ENCODE results near the gene TRMT11.
"Not testable (repeated sequence)": the region's sequence is repeated elsewhere in the genome, so short reads cannot be mapped to it uniquely, and the experiment has no call there.

The TRMT11 gene

DNA sequence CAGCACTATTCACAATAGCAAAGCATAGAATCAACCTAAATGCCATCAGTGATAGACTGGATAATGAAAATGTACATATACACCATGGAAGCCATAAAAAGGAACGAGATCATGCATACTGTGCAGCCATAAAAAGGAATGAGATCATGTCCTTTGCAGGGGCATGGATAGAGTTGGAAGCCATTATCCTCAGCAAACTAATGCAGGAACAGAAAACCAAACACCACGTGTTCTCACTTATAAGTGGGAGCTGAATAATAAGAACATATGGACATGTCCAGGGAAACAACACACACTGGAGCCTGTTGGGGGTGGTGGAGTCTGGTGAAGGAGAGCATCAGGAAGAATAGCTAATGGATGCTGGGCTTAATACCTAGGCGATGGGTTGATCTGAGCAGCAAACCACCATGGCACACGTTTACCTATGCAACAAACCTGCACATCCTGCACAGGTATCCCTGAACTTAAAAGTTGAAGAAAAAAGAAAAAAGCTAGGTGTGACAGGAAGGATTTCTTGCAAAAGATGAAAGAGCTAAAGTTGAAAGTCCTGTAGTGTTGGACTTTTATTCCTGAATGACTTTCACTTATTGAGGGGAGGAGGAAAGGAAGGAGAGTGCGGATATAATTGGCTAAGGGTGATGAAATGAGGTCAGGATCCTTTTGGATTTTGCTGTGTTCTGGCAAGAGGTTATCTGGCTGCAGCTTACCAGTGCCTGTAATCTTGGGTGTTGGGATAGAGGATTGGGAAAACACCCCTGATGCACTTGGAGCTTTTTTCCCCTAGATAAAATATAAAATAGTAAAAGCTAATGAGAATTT is 8.5 kb downstream of the TRMT11 start:
- DNase-seq, result no peak

DNA sequence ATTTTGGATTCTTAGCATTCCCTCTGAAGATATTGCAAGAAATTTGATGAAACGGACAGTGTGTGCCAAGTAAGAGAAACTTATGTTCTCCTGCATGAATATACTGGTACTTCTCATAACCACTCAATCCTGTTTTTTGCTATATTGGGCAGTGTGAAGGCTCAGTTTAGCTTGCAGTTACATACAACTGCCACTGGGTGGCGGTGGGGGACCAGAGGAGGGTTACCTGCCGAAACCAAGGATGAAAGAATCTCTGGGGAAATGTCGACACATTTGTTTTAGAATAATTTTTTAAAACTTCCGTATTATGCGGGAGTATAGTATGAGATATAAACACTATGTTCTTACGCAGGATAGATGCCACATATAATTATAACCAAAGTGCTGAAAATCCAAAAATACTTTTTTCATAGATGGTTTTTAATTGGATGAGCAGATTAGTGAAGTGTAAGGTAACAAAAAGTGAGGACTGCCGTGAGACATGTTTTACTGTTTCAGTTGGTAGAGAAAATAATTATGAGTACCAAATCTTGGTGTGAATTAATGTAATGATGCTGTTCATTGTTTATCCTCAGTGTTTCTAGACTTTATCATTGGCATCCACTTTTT is 9.7 kb downstream of the TRMT11 start:
- peak; percentile 59 for DNase-seq

DNA sequence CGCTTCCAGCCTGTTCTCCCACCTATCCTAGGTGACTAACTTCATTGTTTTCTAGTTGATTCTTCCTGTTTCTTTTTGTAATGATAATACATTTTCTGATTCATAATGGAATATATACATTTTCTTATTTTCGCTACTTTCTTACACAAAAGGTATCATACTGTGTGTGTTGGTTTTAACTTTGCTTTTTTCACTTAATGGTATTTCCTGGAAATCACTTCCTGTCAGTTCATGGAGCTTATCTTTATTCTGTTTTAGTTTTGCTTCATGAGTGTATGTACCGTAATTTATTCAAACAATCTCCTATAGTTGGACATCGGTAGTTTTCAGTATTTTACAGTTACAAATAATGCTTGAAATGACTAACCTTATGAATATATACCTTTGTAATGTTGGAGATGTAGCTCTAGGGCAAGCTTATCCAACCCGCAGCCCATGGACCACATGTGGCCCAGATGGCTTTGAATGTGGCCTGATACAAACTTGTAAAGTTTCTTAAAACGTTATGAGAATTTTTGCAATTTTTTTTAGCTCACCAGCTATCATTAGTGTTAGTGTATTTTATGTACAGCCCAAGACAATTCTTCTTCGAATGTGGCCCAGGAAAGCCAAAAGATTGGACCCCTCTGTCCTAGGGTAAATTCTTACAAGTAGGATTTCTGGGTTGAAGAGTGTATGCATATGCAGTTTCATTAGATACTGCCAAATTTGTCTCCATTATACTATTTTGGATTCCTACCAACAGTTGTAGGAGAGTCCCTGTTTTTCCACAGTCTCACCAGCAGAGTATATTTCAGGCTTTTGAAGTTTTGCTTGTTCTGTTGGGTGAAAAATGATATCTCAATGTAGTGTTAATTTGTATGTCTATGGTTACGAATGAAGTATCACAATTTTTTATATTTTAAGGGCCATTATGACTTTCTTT is 16.7 kb downstream of the TRMT11 start:
- no peak for DNase-seq

DNA sequence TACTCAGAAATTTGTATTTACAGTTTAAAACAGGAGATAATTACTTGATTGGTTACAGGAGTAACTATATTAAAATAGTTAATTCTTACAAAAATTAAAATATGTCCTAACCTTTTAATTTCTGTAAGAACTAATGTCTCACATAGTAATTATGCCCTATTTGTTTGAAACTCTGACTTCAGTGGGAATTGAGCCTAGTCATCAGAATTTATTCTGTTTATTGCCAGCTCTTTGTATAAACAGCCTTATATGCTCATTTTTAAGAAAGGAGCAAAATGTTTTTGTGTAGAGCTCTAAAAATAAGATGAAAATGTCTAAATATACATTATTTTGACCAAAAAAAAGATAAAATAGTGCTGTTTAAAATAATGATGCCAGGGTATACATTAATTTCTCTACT is 21.5 kb downstream of the TRMT11 start:
- no peak for DNase-seq

DNA sequence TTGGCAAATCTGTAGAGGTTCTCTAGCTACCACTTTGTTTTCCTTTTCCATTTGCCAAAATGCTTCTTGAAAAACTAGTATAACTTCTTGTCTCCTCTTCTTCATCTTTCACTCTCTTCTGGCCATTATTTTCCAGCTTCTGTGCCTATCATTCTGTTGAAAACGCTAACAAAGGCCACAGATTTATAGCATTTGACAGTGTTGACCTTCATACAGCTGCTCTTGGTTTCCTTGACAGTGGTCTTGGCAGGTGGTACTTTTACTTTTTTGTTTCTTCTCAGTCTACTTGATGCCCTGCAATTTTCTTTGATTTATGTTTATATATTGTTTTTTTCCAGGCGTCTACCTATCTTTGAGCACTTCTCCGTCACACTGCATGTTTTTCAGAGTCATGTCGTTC is 23.7 kb downstream of the TRMT11 start:
- DNase-seq, result no peak

DNA sequence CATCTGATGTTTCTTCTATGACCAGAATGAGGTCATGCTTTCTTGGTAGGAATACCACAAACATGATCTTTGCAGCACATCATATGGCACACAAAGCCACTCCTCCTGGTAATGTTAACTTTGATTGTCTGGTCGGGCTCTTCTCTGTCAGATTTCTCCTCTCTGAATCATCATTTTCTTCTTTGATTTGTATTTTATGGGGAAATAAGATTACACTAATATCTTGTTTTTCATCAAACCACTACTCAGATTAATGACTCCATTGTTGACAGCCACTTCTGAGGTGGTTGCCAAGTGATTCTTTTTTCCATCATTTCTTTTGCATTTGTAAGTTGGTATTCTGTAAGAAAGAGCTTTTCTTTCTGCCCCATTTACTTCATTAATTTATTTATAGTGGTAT is 29.5 kb downstream of the TRMT11 start:
- DNase-seq, result no peak

DNA sequence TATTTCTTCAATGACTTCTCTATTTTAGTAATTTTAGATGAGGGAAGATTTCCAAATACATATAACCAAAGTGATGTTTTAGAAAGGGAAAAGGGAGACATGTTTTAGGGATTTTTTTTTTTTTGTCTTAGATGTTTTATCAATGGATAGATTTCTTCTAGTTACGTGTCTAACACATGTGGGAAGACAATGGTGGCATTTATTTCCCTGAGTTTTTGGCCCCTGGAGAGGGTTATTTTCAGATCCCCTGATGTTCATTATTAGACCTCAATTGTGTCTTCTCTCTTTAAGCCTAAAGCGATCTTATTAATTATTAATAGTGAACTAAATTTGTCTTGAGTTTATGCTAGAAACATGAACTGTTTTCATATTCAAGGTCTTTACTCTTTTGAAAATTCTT is 30.3 kb downstream of the TRMT11 start:
- DNase-seq, result no peak

DNA sequence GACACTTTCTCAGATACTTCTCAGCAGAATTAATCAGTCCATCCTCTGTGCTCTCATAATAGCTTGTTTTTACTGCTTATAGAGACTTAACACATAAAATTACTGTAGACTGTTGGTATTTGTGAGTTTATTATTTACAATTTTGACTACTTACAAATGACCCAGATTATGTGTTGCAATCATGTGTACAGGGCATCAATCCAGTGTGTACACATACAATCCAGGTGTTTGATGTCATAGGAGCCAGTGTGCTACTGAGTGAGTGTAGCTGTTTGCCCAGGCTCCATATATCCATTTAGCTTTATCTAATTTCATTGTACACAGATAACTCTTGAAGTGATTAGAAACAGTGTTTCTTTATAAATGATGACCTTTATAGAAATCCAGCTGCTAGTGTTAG is 31.3 kb downstream of the TRMT11 start:
- no peak for DNase-seq

DNA sequence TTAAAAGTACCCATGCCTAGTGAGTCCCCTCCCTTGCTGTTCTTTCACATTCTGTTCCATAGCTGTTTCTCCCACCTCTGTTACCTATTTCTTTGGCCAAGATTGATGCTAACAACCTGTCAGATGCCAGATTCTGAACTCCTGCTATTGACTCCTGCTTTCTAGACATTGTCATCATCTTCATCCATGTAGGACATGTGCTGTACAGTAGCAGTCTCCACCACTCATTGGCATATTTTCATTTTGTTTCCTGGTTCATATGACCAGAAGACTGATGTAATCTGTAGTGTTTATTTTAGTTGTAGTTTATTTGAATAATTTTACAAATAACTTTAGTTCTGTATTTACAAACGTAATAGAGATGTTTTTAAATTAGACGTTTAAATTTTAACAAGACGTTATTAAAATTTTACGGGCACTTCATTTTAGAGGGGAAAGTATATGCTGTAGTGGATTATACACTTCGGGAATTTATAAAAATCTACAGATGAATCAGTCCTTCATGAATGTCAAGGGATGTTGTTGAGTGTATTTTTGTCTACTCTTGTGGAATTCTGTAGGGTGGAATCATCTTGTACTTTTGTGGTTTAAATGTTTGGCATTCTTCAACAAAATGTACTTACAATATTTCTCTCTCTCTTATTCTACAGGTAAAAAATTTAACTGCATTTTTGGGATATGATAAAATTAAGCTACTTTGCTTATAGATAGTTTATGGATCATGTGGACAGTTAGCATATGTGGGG is 34.1 kb downstream of the TRMT11 start:
- DNase-seq, result no peak

DNA sequence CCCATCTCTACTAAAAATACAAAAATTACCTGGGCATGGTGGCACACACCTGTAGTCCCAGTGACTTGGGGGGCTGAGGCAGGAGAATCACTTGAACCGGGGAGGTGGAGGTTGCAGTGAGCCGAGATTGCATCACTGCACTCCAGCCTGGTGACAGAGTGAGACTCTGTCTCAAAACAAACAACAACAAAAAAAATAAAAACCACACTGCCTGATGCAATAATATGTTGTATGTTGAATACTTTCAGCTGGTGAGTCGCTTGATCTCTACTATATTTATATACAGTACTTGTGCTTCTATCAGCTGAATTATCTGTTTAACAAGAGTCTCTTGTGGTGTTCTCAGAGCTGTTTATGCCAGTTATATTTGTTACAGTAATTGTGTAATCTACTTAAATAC is 37.1 kb downstream of the TRMT11 start:
- not testable (repeated sequence) for DNase-seq

DNA sequence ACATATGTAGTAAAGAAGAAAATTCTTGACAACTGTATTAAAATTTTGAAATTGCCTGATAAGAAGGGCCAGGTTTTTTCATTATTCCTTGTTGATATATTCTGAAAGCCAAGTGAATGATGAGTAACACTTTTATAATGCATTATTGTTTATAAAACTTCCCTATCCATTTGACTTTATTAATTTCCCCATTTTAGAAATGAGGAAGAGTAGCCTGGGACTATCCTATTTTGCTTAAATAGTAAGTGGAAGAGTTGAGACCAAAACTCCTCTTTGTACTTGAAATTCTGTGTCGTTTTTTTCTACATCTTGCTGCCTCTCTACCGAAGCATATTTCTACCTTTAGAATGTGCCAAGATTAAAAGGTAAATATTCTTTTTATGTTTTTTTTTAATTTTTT is 39.7 kb downstream of the TRMT11 start:
- no peak for DNase-seq

DNA sequence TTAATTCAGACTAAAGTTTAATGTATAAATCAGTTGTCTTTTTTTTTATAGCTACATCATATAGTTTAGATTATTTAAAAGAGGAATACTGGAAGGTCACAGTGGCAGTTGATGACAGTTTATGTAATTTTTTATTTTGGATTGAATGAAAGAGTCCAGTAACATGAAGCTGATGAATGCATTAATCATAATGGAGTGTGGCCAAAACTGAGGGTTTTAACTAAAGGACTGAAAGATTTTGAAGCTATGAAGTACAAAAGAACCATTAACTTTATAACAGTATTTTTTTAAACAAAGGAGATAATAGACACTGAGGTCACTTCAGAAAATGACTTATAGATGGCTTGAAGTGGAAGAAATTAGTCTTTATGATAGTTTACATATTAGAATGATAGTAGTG is 41.3 kb downstream of the TRMT11 start:
- DNase-seq, result no peak

DNA sequence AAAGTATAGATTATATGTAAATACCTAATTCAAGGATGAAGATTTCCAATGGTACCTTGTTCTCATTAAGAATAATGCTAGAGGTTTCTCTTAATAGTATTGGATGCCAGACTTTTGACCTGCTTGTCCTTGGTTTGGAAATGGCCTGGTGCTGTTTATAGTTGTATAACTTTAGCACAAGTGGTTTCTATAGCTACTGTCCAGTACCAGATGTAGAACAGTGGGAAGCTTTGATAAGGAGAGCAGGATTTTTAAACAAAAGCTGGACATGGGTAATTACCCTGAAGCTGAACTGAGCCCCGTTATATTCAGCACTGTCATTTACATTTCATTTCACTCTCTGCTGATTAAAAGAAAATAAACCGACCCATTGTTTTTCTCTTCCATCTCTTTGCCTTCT is 43.7 kb downstream of the TRMT11 start:
- DNase-seq, result no peak

DNA sequence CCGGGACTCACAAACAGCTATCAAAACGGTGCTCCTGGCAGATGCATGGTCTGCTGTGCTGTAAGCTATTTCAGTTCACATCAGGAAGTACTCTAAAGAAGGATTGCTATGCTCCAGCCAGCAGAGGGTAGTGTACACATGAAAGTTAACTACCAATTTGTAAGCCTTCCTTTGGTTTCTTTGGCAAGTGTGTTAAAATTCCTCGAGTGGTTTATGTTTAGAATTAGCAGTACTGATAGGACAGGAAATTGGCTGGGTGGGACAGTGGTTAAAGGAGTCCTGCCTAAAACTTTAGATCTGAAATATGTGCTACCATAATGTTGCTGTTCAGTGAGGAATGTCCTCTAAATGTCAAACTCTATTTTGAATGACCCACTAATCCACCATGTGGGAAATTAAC is 47.4 kb downstream of the TRMT11 start:
- DNase-seq, result no peak

DNA sequence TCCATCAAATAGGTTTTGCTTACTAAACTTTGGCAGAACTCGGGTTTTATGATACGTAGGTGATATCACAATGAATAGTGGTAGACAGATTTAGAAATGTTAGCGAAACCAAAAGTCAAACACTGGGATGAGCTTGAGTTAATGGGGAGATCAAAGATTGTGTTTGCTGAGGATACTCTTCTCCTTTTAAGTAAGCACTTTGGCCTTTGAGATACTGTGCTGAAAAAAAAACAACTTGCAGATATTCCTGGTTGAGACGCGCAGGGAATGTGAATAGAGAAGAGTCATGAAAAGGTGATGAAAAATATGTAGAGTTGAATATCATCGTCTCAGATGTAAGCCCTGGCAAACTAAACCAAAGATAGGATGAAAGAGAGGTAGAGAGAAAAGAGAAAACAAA is 48.3 kb downstream of the TRMT11 start:
- no peak for DNase-seq

DNA sequence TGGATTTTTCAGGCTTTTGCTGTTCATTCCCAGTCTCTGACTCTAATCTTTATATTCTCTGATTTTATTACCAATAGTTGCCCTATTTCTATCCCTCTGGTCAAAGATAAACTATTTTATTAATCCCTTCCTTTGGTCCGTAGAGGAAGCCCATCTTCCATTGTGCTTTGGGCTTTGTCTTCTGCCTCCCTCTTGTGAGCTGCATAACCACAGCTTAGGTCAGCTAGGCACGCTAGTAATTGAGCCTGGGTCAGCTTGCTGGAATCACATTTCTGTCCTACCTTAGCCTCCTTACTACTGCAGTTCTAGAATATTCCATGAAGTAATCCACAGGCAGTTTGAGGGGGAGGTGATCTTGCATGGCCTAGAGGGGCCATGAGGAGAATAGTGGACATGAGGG is 49.4 kb downstream of the TRMT11 start:
- no peak for DNase-seq

DNA sequence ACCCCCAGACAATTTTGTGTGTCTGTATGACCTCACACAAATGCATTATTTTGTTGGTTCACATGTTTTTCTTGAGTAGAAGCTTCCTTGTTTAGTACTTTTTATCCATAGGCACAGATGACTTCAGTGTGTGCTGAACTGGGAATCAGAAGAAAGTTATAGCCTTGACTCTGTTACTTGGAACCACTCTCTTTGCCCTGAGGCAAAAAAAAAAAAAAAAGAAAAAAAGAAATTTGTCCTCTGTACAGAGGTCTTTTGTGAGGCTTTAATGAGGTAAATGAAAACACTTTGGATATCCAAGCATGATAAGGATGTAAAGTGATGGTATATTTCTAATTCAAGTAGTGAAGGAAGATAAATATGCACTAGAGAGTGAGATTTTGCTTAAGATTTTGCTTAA is 51.9 kb downstream of the TRMT11 start:
- no peak for DNase-seq

DNA sequence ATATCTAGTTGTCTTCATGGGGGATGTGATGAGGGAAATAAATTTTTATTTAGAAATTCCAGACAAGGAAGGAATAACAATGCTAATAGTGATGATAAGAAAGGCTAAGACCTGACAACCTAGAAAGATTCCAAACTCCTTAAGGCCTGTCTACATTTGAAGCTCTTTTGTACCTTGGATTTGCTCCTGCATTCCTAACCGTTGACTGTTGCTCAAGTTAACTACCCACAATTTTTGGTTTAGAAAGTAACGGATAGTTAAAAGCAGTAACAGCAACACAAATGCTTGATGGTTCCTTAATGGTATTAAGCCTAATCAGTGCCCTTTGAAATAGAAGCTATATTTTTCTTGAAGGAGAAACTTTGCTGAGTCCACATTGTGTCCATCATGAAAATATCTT is 52.9 kb downstream of the TRMT11 start:
- no peak for DNase-seq

DNA sequence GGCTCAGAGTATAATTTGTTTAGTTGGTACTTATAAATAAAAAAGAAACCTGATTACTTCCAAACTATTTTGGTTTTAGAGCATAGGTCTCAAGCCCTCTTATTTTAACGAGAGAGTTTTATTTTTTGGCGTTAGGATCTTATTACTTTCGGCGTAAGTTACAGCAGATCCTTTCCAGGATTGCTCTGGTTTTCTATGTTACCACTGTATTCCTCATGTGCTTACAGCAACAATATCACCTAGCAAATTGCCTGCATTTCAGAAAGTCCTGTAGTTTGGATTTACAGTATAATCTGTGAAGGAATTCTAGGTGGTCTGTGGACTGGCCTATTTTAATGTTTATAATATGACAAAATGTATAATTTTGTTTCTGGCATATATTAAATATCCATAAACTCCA is 54.1 kb downstream of the TRMT11 start:
- DNase-seq, result no peak

DNA sequence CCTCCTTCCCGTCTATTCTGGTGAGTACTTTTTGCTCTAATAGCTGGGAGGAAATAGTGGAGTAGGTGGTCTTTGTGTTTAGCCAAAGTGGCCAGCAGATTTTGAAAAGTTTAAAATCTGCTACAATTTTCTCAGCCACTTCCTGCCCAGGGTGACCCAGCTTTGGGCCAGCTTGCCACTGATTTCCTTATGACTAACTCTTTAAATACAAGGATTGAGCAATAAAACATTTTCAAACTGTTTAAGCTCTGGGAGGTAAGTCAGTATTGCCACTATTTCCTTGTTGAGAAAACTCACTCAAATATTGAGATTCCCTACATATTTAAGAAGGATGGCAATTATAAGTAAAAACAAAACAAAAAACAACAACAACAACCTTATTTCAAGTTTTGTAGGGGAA is 54.5 kb downstream of the TRMT11 start:
- no peak for DNase-seq

DNA sequence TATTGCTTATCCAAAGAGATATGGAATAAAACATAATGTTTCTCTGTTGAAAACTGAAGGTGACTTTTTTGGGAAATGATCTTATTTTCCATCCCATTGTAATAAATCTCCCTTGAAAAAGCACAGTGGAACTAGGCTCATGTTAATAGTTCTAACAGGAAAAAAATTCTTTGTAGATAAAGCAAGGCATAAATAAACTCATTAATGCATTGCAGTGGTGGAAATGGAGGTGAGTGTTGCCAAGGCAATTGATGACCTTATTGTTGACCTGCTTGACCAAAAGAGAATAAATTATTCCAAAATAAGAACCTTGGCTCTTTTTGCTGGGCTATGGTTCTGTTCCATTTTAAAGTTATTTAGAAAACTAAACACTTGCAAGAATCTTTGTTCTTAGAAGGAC is 55.2 kb downstream of the TRMT11 start:
- no peak for DNase-seq

DNA sequence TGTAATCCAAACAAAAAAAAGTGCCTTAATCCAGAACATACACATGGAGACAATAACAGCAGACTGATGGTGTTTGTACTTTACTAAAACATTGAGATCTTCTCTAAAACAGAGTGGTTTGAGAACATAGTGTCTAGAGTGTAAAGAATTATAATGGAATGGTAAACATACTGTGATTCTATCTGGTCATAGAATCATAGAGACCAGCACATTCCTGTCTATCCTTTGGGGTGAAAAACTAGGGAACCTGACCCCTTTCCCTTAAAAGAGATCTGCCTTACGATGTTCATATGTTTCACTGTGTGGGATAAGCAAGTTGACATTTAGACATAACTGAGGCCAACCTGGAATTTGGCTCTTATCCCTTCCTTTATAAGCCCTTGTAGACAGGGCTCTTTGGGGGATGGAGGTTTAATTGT is 55.7 kb downstream of the TRMT11 start:
- no peak for DNase-seq

DNA sequence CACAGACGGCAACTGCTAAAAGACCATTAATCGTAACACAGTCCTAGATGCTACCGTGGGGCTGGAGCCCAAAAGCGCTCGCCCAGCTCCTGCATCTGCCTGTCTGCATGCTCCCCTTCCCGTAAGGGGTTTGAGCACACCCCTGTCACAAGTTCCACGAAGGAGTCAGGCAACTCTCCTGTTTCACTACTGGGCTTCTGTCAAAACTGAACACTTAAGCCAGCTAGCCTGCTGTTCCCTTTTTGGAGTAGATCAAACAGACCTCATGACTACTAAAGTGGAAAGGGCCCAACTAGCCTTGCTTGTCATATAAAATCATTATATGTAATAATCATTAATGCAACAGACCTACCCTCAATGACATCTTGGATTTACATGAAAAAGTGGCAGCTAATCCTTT is 61.3 kb downstream of the TRMT11 start:
- DNase-seq, result no peak

Measured in NCI-H2107 (cell line).